Measurements from ENCODE around the gene ZNF44.

The ZNF44 gene

DNA sequence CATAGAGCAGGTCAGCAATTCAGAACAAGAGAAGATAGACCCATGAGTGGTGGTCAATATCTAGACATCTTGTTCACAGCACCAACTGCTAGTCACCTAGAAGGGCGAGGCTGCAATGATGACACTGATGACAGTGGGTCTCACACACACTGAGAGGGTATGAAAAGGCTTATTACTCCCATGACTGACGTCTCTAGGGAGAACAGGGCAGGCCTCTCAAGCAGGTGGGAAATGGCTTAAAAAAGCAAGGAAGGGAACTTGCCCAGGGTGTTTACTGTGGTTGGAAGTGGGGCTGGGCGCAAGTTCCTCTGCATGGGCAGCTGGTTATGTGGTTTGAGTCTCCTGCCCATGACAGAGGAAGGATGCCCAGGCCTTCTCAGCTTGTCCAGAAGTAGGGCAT, 33.8 kb downstream of the ZNF44 start:
- no peak for DNase-seq (ENCODE audit: low read depth)
- TF ChIP-seq, protein P1, sequence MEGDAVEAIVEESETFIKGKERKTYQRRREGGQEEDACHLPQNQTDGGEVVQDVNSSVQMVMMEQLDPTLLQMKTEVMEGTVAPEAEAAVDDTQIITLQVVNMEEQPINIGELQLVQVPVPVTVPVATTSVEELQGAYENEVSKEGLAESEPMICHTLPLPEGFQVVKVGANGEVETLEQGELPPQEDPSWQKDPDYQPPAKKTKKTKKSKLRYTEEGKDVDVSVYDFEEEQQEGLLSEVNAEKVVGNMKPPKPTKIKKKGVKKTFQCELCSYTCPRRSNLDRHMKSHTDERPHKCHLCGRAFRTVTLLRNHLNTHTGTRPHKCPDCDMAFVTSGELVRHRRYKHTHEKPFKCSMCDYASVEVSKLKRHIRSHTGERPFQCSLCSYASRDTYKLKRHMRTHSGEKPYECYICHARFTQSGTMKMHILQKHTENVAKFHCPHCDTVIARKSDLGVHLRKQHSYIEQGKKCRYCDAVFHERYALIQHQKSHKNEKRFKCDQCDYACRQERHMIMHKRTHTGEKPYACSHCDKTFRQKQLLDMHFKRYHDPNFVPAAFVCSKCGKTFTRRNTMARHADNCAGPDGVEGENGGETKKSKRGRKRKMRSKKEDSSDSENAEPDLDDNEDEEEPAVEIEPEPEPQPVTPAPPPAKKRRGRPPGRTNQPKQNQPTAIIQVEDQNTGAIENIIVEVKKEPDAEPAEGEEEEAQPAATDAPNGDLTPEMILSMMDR (conservative IDR thresholded peaks at IDR 0.05; ENCODE audit: low read depth, low read length), result no peak
- H3K4me3 ChIP-seq (ENCODE audit: low read length), result no peak overlapping the region

- H3K4me3 ChIP-seq (ENCODE audit: low read length), result no peak overlapping the region
- DNase-seq (ENCODE audit: low read depth), result no peak
- TF ChIP-seq, protein P1 (conservative IDR thresholded peaks at IDR 0.05; ENCODE audit: low read depth, low read length), result no peak
These were observed 34.4 kb downstream of the ZNF44 start for GRCh38 chr19:12260236-12260635.

- no peak overlapping the region for H3K4me3 ChIP-seq (ENCODE audit: low read length)
- no peak for DNase-seq (ENCODE audit: low read depth)
- TF ChIP-seq, protein P1 (conservative IDR thresholded peaks at IDR 0.05; ENCODE audit: low read depth, low read length), result no peak
These were observed 39.3 kb downstream of the ZNF44 start for GRCh38 chr19:12255372-12255771.

GRCh38 chr19:12247644-12248222, 47.0 kb downstream of the ZNF44 start:
- TF ChIP-seq, protein P1 (conservative IDR thresholded peaks at IDR 0.05; ENCODE audit: low read depth, low read length), result no peak
- DNase-seq (ENCODE audit: low read depth), result no peak
- no peak overlapping the region for H3K4me3 ChIP-seq (ENCODE audit: low read length)

DNA sequence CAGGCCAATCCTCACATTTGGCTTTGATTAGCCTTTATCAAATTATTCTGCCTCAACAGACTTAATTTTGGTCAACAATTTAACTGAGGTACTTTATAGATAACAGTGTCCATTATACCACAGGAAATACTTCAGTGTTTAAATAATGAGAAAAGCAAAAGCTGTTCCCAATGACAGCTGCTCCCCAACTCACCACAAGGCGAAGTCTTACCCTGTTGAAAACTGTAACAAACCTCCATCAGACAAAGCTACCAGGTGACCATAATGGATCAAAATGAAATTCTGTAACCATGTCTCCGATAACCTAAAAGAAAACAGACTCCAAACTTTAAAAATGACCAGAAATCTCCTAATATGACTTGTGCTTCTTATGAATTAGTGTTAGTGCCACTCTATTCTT, 50.3 kb downstream of the ZNF44 start:
- no peak for DNase-seq (ENCODE audit: low read depth)
- TF ChIP-seq, protein P1 (conservative IDR thresholded peaks at IDR 0.05; ENCODE audit: low read depth, low read length), result no peak
- no peak overlapping the region for H3K4me3 ChIP-seq (ENCODE audit: low read length)

DNA sequence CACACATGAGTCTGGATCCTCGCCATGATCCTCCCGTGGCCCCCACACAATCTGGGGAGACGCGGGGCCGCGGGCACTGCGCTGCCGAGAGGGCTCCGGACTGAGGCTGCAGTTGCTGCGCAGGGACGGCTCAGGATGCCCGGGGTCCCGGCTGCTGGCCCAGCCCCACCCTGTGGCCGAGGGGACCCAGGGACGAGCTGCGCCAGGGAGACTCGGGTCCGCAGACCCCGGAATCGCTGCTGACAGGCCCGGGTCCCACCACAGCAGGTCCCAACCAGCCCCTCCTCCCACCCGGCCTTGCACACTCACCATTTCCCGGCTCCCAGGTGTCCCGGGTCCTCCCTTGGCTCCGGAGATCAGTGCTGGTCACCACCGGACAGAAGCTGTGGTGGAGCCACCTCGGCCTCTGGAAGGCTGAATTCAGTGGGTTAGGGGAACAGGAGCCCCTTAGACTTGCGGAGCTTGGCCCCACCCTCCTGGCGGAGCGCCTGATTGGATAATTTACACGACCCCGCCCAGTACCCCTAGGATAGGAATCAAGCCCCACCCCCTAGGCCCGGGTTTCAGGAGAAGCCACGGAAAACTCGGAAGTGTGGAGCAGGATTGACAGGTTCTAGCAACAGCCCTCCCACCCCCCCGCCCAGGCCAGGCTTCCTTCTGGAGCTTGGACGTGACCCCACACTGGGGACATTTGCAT, 57.4 kb downstream of the ZNF44 start:
- TF ChIP-seq, protein P1 (conservative IDR thresholded peaks at IDR 0.05; ENCODE audit: low read depth, low read length), result no peak
- H3K4me3 ChIP-seq (ENCODE audit: low read length), result no peak overlapping the region
- DNase-seq (ENCODE audit: low read depth), result no peak

GRCh38 chr19:12232961-12233360, 61.7 kb downstream of the ZNF44 start:
- TF ChIP-seq, protein P1 (conservative IDR thresholded peaks at IDR 0.05; ENCODE audit: low read depth, low read length), result no peak
- no peak overlapping the region for H3K4me3 ChIP-seq (ENCODE audit: low read length)
- DNase-seq (ENCODE audit: low read depth), result no peak
